CD4-positive, alpha-beta T cell (primary cell): ENCODE measurements around the gene GPC2. TPM values are rescaled to one million over a fixed set of nuclear protein-coding genes. Genes with fewer than 3 reads are reported as not detected.
"Not testable (repeated sequence)": the region's sequence is repeated elsewhere in the genome, so short reads cannot be mapped to it uniquely, and the experiment has no call there.

Experiments
- ATAC-seq: fragments of 200-7000 bp; cut with Tn5 transposase; one replicate; pipeline ENCODE4 v1.10.0; 2022; ENCODE audit warnings: mild to moderate bottlenecking; ENCODE audit not compliant: poor library complexity
- CTCF ChIA-PET: fragments of 350-600 bp; sonication (Branson Sonifier 250); formaldehyde crosslinking; loops from one replicate; lab custom pipeline; 2021; ENCODE audit warnings: antibody characterized with exemption, inconsistent platforms; lab: Charles Lee
- POLR2A ChIA-PET: fragments of 350-600 bp; sonication (Branson Sonifier 250); formaldehyde crosslinking; loops from one replicate; lab custom pipeline; 2021; ENCODE audit warnings: antibody characterized with exemption, inconsistent platforms; lab: Charles Lee
- DNase-seq, 14 experiments: peaks; one replicate each; pipeline ENCODE4 v3.0.0-alpha.2; 2013 to 2020; ENCODE audit warnings: mixed read lengths in 2 of 14
- H3K27ac ChIP-seq, 2 donors: one replicate each; pipeline versions ENCODE4 v1.5.1 to v1.7.0; 2013; ENCODE audit warnings: low read length in 2 of 2, low read depth in 1 of 2, mild to moderate bottlenecking in 1 of 2
- H3K27me3 ChIP-seq, 2 experiments: 1 replicate in 1 of 2; 2 replicates in 1 of 2; pipeline versions ENCODE4 v1.6.1 to v1.7.0; 2013; ENCODE audit warnings: low read length in 2 of 2, control low read depth in 1 of 2, mild to moderate bottlenecking in 1 of 2, moderate library complexity in 1 of 2; ENCODE audit not compliant: insufficient read depth in 2 of 2, control insufficient read depth in 1 of 2
- H3K36me3 ChIP-seq: one replicate; pipeline ENCODE4 v1.6.1; 2013; ENCODE audit warnings: low read length, control low read depth; ENCODE audit not compliant: insufficient read depth
- H3K4me1 ChIP-seq: one replicate; pipeline ENCODE4 v1.6.1; 2013; ENCODE audit warnings: low read length, control low read depth; ENCODE audit not compliant: insufficient read depth
- H3K4me3 ChIP-seq: one replicate; pipeline ENCODE4 v1.5.1; 2013; ENCODE audit warnings: mild to moderate bottlenecking, low read length, moderate library complexity
- H3K9me3 ChIP-seq, 2 experiments: 1 replicate in 1 of 2; 2 replicates in 1 of 2; pipeline versions ENCODE4 v1.6.1 to v1.7.0; 2013; ENCODE audit warnings: low read length in 2 of 2, mild to moderate bottlenecking in 2 of 2, control low read depth in 1 of 2, moderate library complexity in 1 of 2; ENCODE audit not compliant: control insufficient read depth in 1 of 2, insufficient read depth in 1 of 2
- H3K27ac Mint-ChIP-seq: one replicate; pipeline ENCODE4 v1.8.0; 2020; ENCODE audit warnings: mixed read lengths
- H3K27me3 Mint-ChIP-seq: one replicate; pipeline ENCODE4 v1.8.0; 2021; ENCODE audit warnings: mixed read lengths
- H3K36me3 Mint-ChIP-seq: one replicate; pipeline ENCODE4 v1.8.0; 2021; ENCODE audit warnings: low read depth, mixed read lengths
- H3K4me1 Mint-ChIP-seq: one replicate; pipeline ENCODE4 v1.8.0; 2021; ENCODE audit warnings: low read depth, mixed read lengths
- H3K4me3 Mint-ChIP-seq: one replicate; pipeline ENCODE4 v1.8.0; 2020; ENCODE audit warnings: mild to moderate bottlenecking, mixed read lengths
- H3K9me3 Mint-ChIP-seq: one replicate; pipeline ENCODE4 v1.8.0; 2020; ENCODE audit warnings: mixed read lengths
- CTCF ChIP-seq: fragments of 200-600 bp; IDR thresholded peaks from one replicate; pipeline ENCODE4 v1.8.0; 2022; ENCODE audit warnings: antibody characterized with exemption, mild to moderate bottlenecking
- intact Hi-C, 2 experiments: fragments of 100-400 bp; cut with DNase I in 1 of 2; cut with micrococcal nuclease in 1 of 2; formaldehyde crosslinking; loops; one replicate each; pipeline versions ENCODE4 v1.15.1 to v1.9.0; 2023 to 2025; cut with DNase I, micrococcal nuclease
- total RNA-seq, 174 experiments: library from RNA in 2 of 174; stranded (reverse) in 2 of 174; gene quantifications; one replicate each; pipeline ENCODE4 v1.2.3 and lab custom pipeline; 2021 to 2026

The GPC2 gene
- total RNA-seq, 2 experiments from 2014 or later: 16.4 to 18.7 TPM

GRCh38 chr7:100220586-100221230 lies 43.5 kb upstream of the GPC2 start:
- Histone ChIP-seq H3K27ac (peak overlapping the region; percentile 98 to 99), H3K36me3 (peaks cover 34% of the 10 kb centered on the region), H3K4me1 (peaks cover 79% of the 10 kb centered on the region), H3K9me3 (no peaks in the 10 kb centered on the region), H3K4me3 (peak overlapping the region; percentile 89), H3K27me3 (no peaks in the 10 kb centered on the region)
- peaks cover 67% of the 10 kb centered on the region for H3K4me1 Mint-ChIP-seq
- H3K4me3 Mint-ChIP-seq: peak overlapping the region; percentile 95
- no peaks in the 10 kb centered on the region for H3K27me3 Mint-ChIP-seq
- TF ChIP-seq CTCF: no peak
- DNase-seq (peak in 3 of 14 experiments; percentile 17 to 52 (median 28)), ATAC-seq (peak; percentile 3)
- H3K9me3 Mint-ChIP-seq: no peaks in the 10 kb centered on the region
- ChIA-PET POLR2A (interaction anchor here (0.7 to 3.5 kb wide), 13 partner anchors 12 to 471 kb away, joined by 3 to 18 read pairs (median 5); partner anchors contain the start of genes AP4M1, CNPY4, GAL3ST4 and LAMTOR4), CTCF (interaction anchor here (1.2 to 1.6 kb wide), 2 partner anchors 30 to 88 kb away, joined by 4 read pairs; no protein-coding TSS in a partner anchor)
- H3K27ac Mint-ChIP-seq: peak overlapping the region; percentile 98
- peaks cover 52% of the 10 kb centered on the region for H3K36me3 Mint-ChIP-seq
- intact Hi-C loops: loop anchor here (5.0 kb wide), 3 partner anchors 52 to 207 kb away; partner anchors contain the start of genes MEPCE (in 1 of the 2) and ZCWPW1 (in 1 of the 2)

GRCh38 chr7:100219801-100220585 lies 42.8 kb upstream of the GPC2 start, which contains the start of gene PVRIG:
PVRIG (plus strand) TSS chr7:100219949; CDS start chr7:100219971, 22 bp downstream.
- not testable (repeated sequence) for H3K9me3 Mint-ChIP-seq, H3K27me3 Mint-ChIP-seq, H3K9me3 ChIP-seq, H3K27me3 ChIP-seq
- POLR2A ChIA-PET: interaction anchor here (0.7 to 3.5 kb wide), 12 partner anchors 18 to 472 kb away, joined by 3 to 18 read pairs (median 7); partner anchors contain the start of genes AP4M1, CNPY4, GAL3ST4 and LAMTOR4
- intact Hi-C loops: loop anchor here (1.0 to 10.0 kb wide), 5 partner anchors 52 to 207 kb away; partner anchors contain the start of genes GAL3ST4 (in 1 of the 2), MEPCE (in 1 of the 2) and ZCWPW1 (in 1 of the 2)
- peaks cover 61% of the 10 kb centered on the region for H3K4me1 Mint-ChIP-seq
- peak within 1 kb of the TSS; percentile 95 for H3K4me3 Mint-ChIP-seq
- CTCF ChIA-PET: interaction anchor here (1.2 to 1.6 kb wide), 2 partner anchors 30 to 87 kb away, joined by 4 read pairs; no protein-coding TSS in a partner anchor
- peaks cover 32% of the 10 kb centered on the region for H3K36me3 ChIP-seq
- DNase-seq (peak in 9 of 14 experiments; percentile 32 to 65 (median 48)), ATAC-seq (peak; percentile 32)
- peaks cover 48% of the 10 kb centered on the region for H3K36me3 Mint-ChIP-seq
- H3K27ac ChIP-seq: peak within 1 kb of the TSS; percentile 98 to 99
- peak within 1 kb of the TSS; percentile 89 for H3K4me3 ChIP-seq
- H3K4me1 ChIP-seq: peaks cover 73% of the 10 kb centered on the region
- H3K27ac Mint-ChIP-seq: peak within 1 kb of the TSS; percentile 98

- ChIA-PET CTCF (interaction anchor here (1.6 kb wide), 1 partner anchor 29 kb away, joined by 4 read pairs; no protein-coding TSS in a partner anchor), POLR2A (interaction anchor here (1.2 to 2.3 kb wide), 4 partner anchors 53 to 93 kb away, joined by 3 to 9 read pairs (median 4); partner anchors contain the start of genes LAMTOR4 and MBLAC1)
- TF ChIP-seq CTCF: no peak
- H3K27ac Mint-ChIP-seq: peak overlapping the region; percentile 98
- intact Hi-C loops: loop anchor here (1.0 to 10.0 kb wide), 2 partner anchors 55 to 87 kb away; partner anchors contain the start of gene GAL3ST4 (in 1 of the 2)
- Histone ChIP-seq H3K27me3 (no peaks in the 10 kb centered on the region), H3K36me3 (peaks cover 25% of the 10 kb centered on the region), H3K4me3 (peak overlapping the region; percentile 89), H3K4me1 (peaks cover 69% of the 10 kb centered on the region), H3K27ac (peak overlapping the region; percentile 42 to 99), H3K9me3 (no peaks in the 10 kb centered on the region)
- DNase-seq: peak in 3 of 14 experiments; percentile 26 to 42 (median 35)
- no peaks in the 10 kb centered on the region for H3K27me3 Mint-ChIP-seq
- peaks cover 41% of the 10 kb centered on the region for H3K36me3 Mint-ChIP-seq
- H3K4me3 Mint-ChIP-seq: peak overlapping the region; percentile 95
- ATAC-seq: no peak
- H3K4me1 Mint-ChIP-seq: peaks cover 60% of the 10 kb centered on the region
- H3K9me3 Mint-ChIP-seq: no peaks in the 10 kb centered on the region
Measured at GRCh38 chr7:100219271-100219737, 42.1 kb upstream of the GPC2 start.
